IPS DF 4.7 (cell line): ENCODE results near the gene ANO1.

Source experiments
- DNase-seq: peaks from one replicate; pipeline ENCODE4 v3.0.0-alpha.2; 2013; ENCODE audit warnings: low spot score; ENCODE audit errors: extremely low read depth

Gene ANO1

GRCh38 chr11:70072861-70073755, 5.0 kb upstream of the ANO1 start:
- no peak for DNase-seq

GRCh38 chr11:70073871-70074371, 4.2 kb upstream of the ANO1 start:
- no peak for DNase-seq

DNA sequence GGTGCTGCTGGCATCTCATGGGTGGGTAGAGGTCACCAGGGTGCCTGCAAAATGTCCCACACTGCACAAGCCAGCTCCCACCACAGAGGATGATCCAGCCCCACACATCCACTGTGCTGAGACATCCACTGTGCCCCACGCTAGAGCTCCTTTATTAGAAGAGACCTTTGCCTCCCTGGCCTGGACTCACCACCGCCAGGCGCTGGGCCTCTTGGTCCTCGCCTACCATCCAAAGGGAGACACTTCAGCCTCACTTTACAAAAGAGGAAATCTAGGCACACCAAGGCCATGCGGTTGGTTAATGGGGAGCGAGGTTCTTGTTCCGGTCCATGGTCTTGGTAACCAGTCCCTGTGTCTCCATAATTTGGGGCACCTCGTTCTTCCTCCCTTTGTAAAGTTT, 3.4 kb upstream of the ANO1 start:
- no peak for DNase-seq

DNA sequence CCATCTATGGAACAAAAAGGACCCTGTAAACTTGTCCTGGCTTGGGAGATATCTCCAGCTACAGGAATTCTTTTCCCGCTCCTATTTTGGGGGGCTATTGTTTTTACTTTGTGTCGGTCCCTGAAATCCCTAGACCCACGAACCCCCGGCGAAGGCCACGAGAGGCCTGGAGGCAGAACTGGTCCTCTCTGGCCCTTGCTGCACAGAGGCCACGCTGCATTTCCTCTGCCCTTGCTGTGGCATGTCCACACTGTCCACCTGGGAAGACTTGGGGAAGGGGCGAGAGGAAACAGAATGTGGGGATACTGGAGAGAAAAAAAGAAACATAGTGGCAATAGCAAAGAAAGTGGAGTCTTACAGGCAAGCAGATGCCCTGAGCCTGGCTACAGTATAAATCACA, 2.3 kb upstream of the ANO1 start:
- DNase-seq = no peak

DNA sequence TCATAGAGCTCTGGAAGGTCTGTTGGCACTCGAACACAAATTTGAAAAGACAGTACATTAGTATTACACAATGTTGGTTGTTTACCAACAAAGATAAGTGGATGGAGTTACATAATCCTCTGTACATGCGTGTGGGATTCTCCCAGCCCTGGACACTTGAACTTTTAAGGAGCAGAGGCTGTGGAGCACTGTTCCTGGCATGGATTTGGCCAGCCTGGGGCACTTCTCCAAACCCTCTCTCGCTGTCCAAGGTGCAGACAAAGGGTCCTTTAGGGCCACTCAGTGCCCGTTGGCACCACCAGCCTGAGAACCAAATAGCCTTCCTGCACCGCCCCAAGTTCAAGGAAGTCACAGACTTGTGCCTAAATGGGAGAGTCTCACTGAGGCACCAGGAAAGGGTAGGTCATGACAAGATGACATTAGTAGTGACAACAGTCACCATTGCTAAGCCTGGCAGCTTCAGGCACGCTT, 1.6 kb upstream of the ANO1 start:
- DNase-seq = no peak

DNA sequence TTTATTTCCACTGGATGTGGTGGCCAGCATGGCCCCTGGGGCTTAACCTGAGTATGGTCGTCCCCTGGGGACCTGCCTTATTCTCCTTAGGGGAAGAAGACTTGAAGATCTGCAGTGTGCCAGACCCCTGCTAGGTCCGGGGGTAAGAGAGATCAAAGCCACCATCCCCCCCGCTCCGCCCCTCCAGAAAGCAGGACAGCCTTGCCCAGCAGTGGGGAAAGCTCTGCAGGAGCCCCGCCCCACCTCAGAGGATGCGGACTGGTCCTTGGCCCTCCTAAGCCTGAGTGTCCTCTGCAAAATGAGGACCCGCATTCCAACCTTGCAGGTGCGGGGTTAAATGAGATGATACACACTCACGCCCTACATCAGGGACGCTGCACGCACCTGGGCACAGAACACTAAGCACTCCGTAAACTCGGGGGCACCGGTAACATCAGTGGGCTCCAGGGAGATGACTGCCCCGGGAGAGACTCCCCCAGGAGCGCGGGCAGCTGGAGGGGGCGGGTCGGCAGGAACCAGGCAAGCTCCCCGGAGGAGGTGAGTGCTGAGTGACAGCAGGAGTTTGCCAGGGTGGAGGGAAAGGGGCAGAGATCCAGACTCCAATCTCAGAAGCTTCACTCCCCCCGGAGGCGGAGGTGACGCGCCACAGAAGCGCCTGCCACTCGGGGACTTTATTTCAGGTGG, 564 bp upstream of the ANO1 start:
- no peak for DNase-seq

DNA sequence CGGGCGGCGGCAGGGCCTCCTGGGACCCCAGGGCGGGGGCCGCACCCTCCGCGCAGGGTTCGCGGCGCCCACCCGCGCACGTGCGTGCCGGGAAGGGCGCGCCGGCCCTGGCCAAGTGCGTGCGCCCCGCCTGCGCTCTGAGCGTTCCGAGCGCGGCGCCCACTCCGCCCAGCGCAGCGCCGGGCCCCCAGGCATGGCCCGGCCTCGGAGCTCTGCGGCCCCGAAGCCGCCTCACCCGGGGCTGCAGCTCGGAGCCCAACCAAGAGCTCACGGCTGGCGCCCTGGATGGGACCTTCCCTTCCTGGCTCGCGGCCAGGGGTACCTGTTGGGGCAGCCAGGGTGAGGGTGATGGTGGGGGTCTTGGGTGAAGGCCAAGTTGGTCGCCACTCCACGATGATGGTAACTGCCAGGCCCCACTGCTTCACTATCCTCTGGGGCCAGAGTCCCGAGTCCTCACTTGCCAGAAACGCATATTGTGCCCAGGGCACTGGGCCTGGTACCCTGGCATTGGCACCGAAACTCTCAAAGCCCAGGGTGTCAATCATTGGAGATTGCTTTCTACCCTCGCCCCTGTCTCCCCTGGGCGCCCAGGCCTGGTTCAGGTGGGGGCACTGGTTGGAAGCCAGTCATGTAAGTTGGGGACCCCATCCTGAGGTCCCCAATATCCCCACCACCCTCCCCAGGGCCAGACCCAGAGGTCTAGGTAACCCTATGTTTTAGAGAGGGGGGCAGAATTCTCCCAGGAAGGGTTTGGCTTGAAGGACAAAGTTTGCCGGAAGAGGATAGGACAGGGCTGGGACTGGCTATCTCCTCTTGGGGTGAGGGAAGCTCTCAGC, 882 bp downstream of the ANO1 start:
- no peak for DNase-seq

DNA sequence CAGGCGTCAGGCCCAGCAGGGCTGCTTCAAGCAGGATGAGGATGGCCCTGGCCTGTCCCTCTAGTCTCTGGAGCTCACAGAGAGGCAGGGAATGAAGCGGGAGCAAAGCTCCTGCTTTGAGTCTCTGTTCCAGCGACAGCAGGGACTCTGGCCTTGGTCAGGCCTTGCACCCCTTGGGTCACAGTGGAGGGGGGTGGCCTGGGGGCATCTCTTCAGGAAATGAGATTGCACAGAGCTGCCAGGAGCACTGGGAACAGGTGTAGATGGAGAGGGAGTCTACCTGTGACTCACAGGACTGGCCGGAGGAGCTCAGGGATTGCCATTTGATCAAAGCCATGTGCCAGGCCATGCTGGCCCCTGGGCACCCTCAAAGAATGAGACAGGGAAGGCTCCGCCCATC, 1.6 kb downstream of the ANO1 start:
- no peak for DNase-seq

- DNase-seq = no peak
Measured at GRCh38 chr11:70080763-70081162, 2.6 kb downstream of the ANO1 start.

DNA sequence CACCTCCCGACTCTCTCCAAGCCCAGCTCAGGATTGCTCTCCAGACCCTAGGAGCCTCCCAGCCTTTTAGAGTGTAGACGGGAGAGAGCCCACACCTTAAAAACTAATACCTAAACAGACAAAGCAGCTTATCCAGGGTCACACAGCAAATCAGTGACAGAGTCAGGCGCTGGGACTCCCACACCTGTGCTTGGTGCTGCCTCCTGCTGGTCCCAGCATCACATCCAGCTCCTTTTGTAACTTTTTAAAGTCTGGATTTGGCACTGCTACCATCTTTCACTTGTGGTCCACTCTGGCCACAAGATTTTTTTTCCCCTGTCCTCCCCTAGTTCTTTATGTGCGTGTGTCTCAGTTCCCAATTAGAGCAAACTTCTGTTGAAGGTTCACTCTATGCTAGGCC, 4.7 kb downstream of the ANO1 start:
- no peak for DNase-seq

DNA sequence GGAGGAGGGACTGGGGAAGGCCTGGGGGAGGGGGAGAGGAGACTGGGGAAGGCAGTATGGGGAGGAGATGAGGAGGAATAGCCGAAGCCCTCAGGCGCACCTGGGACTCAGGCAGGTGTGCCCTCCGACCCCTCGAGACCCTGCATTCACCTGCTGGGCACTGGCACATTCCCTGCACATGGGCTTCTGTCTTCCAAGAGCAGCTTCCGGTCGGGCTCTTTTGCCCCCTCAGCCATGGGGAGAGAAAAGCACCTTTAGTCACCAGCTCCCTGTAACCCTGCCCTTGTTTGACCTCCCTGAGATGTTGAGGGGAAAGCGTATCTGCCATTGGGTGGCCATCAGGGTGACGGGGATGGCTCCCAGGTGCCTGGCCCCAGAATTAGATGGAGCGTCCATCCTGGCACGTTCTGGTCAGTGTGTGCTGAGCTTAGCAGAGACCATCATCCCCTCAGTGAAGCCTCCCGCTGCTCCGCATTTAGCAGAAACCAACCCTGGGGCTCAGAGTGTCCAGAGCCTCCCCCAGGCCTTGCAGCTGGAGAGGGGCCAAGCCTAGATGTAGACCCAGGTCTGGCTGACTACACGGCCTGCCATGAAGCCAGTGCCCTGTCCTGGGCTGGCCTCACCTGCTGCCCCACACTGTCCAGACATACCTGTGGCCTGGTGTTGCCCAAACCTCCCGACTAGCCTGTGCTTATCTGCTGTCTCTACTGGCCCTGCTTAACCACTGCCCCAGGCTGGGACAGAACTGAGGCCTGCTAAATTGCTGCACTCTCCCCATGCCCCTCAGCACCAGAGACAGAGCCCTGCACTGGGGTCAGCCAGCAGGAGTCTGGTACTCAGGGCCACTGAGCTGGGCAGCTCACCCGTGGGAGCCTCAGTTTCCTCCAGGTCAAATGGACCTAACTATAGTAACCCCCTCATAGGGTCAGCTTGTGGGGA, 6.2 kb downstream of the ANO1 start:
- no peak for DNase-seq

DNA sequence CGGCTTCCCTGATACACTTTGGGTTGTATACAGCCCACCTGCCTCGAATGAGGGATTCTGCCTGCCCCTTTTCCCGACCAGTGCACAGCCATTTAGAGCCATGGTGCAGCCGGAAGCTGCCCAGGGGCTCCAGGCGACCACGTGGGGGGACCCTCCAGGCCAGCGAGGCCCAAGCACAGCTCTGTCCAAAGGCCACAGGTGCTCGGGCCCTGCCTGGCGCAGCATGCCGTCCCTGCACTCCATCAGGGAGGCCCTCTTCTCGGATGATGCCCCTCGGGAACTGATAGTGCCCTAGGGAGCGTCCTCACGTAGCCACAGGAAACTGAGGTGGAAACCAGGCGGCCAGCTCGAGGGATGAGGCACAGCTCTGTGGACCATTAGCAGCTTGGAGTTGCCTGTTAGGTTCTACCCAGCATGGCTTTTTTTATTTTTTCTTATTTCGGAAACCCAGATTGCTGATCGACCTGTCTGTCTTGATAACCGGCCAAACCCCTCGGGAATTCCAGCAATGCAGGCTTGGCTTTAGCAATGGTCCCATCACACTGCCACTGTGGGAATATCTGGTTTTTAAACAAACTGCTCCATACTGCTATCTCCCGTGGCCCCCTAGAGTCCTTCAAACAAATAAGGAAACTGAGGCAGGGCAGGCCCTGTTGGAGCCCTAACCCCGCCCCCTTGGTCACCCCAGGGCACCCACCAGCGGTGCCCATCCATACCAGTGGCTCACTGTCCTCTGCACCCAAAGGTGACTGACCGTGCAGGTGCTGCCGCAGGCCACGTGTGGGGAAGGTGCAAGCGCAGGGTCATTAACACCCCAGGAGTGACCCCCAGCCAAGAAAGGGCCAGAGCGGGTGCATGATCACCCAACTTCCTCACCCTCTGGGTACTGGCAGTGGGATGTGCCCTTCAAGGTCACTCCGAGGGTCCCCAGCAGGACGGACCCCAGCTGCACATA, 8.0 kb downstream of the ANO1 start:
- no peak for DNase-seq

DNA sequence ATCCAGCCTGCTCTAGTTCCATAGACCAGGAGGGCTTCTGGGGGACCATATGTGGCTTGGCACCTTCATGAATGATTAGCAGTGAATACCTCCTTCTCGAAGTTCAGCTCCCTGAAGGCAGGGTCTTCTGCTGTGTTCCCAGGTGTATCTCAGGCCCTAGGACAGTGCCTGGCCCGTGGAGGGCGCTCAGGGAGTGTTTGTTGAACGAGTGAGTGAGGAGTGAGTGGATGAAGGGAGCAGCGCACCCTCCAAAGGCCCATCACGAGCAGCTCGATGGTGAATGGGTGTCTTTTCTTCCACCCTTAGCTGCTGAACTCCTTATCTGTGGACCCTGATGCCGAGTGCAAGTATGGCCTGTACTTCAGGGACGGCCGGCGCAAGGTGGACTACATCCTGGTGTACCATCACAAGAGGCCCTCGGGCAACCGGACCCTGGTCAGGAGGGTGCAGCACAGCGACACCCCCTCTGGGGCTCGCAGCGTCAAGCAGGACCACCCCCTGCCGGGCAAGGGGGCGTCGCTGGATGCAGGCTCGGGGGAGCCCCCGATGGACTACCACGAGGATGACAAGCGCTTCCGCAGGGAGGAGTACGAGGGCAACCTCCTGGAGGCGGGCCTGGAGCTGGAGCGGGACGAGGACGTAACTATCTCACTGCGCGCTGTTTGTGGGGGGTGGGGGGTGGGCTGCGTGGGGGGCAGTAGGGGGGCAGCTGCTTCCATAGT, 9.5 kb downstream of the ANO1 start:
- no peak for DNase-seq

DNA sequence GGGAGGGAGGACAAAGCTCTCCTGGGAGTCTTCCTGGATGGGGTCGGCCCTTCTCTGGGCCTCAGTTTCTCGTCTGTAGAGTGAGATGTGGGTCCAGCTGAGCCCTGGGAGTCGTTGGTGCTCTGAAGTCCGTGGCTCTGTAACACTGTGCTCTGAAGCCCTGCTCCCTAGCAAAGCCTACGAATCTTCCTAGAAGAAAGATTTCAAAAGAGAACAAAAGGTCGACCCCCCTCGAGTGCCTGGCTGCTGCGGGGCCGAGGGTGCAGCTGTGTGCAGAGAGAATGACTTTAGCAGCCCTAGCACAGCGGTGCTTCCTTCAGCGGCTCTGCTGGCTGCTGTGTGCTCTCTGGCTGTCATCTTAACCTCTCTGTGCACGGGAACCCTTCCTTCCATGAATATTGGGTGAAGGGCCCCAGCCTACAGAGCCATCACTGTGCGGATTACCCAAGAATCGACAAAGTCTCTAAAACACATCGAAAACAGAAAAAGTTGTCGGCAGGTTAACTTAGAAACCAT, 10.7 kb downstream of the ANO1 start:
- no peak for DNase-seq

GRCh38 chr11:70089631-70090030, 11.5 kb downstream of the ANO1 start:
- no peak for DNase-seq

DNA sequence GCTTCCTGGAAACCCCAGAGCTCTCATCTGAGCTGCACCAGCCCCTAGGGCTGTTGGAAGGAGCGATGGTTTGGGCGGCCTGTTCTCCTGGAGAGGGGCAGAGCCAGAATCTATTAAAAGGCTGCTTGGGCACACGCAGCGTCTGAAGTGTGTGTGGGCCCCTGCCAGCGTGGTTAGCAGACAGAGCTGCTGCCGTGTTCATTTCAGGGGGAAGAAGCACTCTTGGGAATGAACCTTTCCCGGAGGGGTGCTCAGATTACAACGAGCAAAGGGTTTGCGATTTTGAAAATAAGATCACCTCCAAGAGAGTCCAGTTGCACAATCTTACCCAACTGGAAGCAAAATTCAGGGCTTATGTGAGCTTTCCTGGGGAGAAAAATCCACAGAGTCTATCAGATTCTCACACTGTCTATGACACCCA, 12.9 kb downstream of the ANO1 start:
- DNase-seq = no peak

GRCh38 chr11:70091638-70092037, 13.5 kb downstream of the ANO1 start:
- DNase-seq = no peak

DNA sequence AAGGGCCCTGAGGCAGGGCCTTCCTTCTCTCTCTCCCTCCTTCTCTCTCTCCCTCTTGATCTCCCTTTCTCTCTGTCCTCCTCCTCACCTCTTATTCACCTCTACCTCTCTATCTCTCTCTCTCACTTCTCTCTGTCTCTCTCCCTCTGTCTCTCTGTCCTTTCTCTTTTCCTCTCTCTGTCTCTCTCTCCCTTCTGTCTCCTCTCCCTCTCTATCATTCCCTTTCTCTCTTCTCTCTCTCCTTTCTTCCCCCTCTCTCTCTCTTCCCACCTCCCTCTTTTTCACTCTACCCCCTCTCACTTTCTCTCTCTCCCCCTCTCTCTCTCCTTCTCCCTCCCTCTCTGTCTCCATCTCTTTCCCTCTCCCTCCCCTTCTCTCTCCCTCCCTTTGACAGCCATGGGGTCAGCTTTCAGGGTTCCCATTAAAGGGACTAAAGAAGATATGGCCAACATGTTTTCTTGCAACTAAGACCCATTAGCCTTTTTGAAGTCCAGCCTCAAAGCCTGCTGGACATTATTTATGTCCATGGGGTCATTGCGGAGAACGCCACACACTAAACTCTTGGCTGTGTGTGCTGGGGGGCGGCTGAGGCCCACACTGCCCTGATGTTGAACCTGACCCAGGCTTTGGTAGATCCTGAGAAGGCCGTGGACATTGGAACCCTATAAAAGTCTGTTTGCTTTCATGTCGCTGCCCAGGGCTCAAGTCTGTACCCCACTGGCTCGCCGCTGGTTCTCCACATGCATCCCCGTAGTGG, 15.0 kb downstream of the ANO1 start:
- no peak for DNase-seq
